Measurements from ENCODE around the gene MCOLN3. TPM values are rescaled to one million over a fixed set of nuclear protein-coding genes. Genes with fewer than 3 reads are reported as not detected.

Gene MCOLN3
- total and polyA plus RNA-seq, 9 of the 15 experiments (the other 6 are each of a cell fraction or from before 2014, with no cell fraction given), result 0.04 to 0.05 TPM; not detected in 7

GRCh38 chr1:85061711-85062424 is 13.6 kb upstream of the MCOLN3 start:
- Histone ChIP-seq H3K4me3 (peak overlapping the region; percentile 2; the same call in 1 of the 2 replicates), H3K4me1 (replicated peaks in 1 of 2; ENCODE audit: control insufficient read depth in 2 of 2, insufficient read depth in 2 of 2, low read length in 2 of 2) (no peaks in the 10 kb centered on the region; a peak in 1 of 5 replicates), H3K36me3 (ENCODE audit: control insufficient read depth, insufficient read depth, low read length) (no peaks in the 10 kb centered on the region), H3K27ac (ENCODE audit: extremely low read depth, low read depth, low read length) (no peak overlapping the region), H3K9ac (ENCODE audit: insufficient read depth in 1 of 2, low read depth in 2 of 2, low read length in 2 of 2) (no peak overlapping the region), H3K9me3 (replicated peaks; ENCODE audit: control insufficient read depth, insufficient read depth, low read depth, low read length) (no peaks in the 10 kb centered on the region), H3K79me2 (ENCODE audit: control insufficient read depth, insufficient read depth, low read length) (no peaks in the 10 kb centered on the region), H4K20me1 (replicated peaks; ENCODE audit: control insufficient read depth, insufficient read depth, low read length) (no peaks in the 10 kb centered on the region), H3K4me2 (ENCODE audit: insufficient read depth, low read length) (peak overlapping the region; percentile 39), H3K27me3 (ENCODE audit: control insufficient read depth in 2 of 2, insufficient read depth in 2 of 2, low read length in 2 of 2) (peaks cover 0 to 2% of the 10 kb centered on the region in 2 experiments; a peak in 1 of 5 replicates), H2AFZ (ENCODE audit: low read depth, low read length) (peak overlapping the region; percentile 34), H3K9me1 (ENCODE audit: control insufficient read depth, insufficient read depth, low read length) (no peaks in the 10 kb centered on the region)
- WGBS (ENCODE audit: insufficient coverage, low coverage, missing lambda C conversion rate), result 9% methylated on average over 25 of the region's 25 CpGs
- in situ Hi-C loops (cut with MboI) (no loop called here), intact Hi-C loops (cut with micrococcal nuclease) (no loop called here)
- ChIA-PET POLR2A (interaction anchor here (0.5 kb wide), 1 partner anchor 170 kb away, joined by 3 read pairs; no protein-coding TSS in a partner anchor), CTCF (ENCODE audit: low intra/inter-chr PET ratio) (no interaction called here)
- FAIRE-seq (peak; percentile 77), ATAC-seq (peak; percentile 99), DNase-seq (ENCODE audit: extremely low read depth in 1 of 4, low spot score in 3 of 4) (peak; percentile 77 to 84 (median 78))
- BruUV-seq (replicated peaks), result no TSS peak
- TF ChIP-seq MBD2 (IDR thresholded peaks at IDR 0.05; ENCODE audit: borderline replicate concordance, low read depth), result peak; percentile 62; the same call in 1 of the 2 replicates
- peak; percentile 87 for TF ChIP-seq RFX1 (IDR thresholded peaks at IDR 0.05)
- no peak for TF ChIP-seq ZNF444 (CRISPR knock-in tag; IDR thresholded peaks at IDR 0.05)
- TF ChIP-seq SNRNP70 (optimal IDR thresholded peaks at IDR 0.05; ENCODE audit: low read depth, low read length), result no peak
- TF ChIP-seq GTF2E2 (tag; IDR thresholded peaks at IDR 0.05), result no peak
- no peak for TF ChIP-seq MTA3 (IDR thresholded peaks at IDR 0.05; ENCODE audit: borderline replicate concordance)
- peak; percentile 51 for TF ChIP-seq SP2 (IDR thresholded peaks at IDR 0.05; ENCODE audit: extremely low read depth, low read depth, low read length, poor library complexity, severe bottlenecking)
- TF ChIP-seq CREM (IDR thresholded peaks at IDR 0.05; ENCODE audit: low read depth), result peak; percentile 89
- 0 out of 2 replicates have a peak, but pooled peaks have one; percentile 19 for TF ChIP-seq CXXC5 (CRISPR knock-in tag; IDR thresholded peaks at IDR 0.05)
- no peak for TF ChIP-seq RFX7 (CRISPR knock-in tag; IDR thresholded peaks at IDR 0.05)
- TF ChIP-seq, protein P1, sequence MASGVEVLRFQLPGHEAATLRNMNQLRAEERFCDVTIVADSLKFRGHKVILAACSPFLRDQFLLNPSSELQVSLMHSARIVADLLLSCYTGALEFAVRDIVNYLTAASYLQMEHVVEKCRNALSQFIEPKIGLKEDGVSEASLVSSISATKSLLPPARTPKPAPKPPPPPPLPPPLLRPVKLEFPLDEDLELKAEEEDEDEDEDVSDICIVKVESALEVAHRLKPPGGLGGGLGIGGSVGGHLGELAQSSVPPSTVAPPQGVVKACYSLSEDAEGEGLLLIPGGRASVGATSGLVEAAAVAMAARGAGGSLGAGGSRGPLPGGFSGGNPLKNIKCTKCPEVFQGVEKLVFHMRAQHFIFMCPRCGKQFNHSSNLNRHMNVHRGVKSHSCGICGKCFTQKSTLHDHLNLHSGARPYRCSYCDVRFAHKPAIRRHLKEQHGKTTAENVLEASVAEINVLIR (CRISPR knock-in tag; IDR thresholded peaks at IDR 0.05), result peak; percentile 80
- peak; percentile 83 for TF ChIP-seq NFYB (IDR thresholded peaks at IDR 0.05; ENCODE audit: extremely low read depth, insufficient read length)
- peak; percentile 64 for TF ChIP-seq ASH1L (IDR thresholded peaks at IDR 0.05; ENCODE audit: borderline replicate concordance, low read depth, partially characterized antibody)
- TF ChIP-seq RFX5 (IDR thresholded peaks at IDR 0.05; ENCODE audit: low read depth, low read length), result peak; percentile 69
- no peak for TF ChIP-seq ZNF764 (CRISPR knock-in tag; IDR thresholded peaks at IDR 0.05; ENCODE audit: low read depth)
- TF ChIP-seq KHSRP (IDR thresholded peaks at IDR 0.05), result 0 out of 2 replicates have a peak, but pooled peaks have one; percentile 42
- TF ChIP-seq, protein P2, sequence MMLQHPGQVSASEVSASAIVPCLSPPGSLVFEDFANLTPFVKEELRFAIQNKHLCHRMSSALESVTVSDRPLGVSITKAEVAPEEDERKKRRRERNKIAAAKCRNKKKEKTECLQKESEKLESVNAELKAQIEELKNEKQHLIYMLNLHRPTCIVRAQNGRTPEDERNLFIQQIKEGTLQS (IDR thresholded peaks at IDR 0.05), result peak; percentile 80
- TF ChIP-seq, protein P2 (CRISPR knock-in tag; conservative IDR thresholded peaks at IDR 0.05), result no peak
- TF ChIP-seq JUND (IDR thresholded peaks at IDR 0.05; ENCODE audit: borderline replicate concordance, low read depth, low read length), result 0 out of 2 replicates have a peak, but pooled peaks have one; percentile 8
- peak; percentile 17; the same call in 1 of the 3 replicates for TF ChIP-seq JUND (tag; IDR thresholded peaks at IDR 0.05; ENCODE audit: borderline replicate concordance, low read depth, low read length)
- TF ChIP-seq TBP (optimal IDR thresholded peaks at IDR 0.05; ENCODE audit: low read depth, low read length), result peak; percentile 29
- TF ChIP-seq ATF7 (IDR thresholded peaks at IDR 0.05), result peak; percentile 92
- no peak for TF ChIP-seq IFI16 (CRISPR knock-in tag; IDR thresholded peaks at IDR 0.05)
